Medulla oblongata (tissue), 1 donor: ENCODE results near the gene PRDX1.
"Not testable (repeated sequence)": the region's sequence is repeated elsewhere in the genome, so short reads cannot be mapped to it uniquely, and the experiment has no call there.

Experiments used
- DNase-seq: peaks from one replicate; pipeline ENCODE4 v3.0.0-alpha.2; 2015; ENCODE audit errors: extremely low spot score

The PRDX1 gene

DNA sequence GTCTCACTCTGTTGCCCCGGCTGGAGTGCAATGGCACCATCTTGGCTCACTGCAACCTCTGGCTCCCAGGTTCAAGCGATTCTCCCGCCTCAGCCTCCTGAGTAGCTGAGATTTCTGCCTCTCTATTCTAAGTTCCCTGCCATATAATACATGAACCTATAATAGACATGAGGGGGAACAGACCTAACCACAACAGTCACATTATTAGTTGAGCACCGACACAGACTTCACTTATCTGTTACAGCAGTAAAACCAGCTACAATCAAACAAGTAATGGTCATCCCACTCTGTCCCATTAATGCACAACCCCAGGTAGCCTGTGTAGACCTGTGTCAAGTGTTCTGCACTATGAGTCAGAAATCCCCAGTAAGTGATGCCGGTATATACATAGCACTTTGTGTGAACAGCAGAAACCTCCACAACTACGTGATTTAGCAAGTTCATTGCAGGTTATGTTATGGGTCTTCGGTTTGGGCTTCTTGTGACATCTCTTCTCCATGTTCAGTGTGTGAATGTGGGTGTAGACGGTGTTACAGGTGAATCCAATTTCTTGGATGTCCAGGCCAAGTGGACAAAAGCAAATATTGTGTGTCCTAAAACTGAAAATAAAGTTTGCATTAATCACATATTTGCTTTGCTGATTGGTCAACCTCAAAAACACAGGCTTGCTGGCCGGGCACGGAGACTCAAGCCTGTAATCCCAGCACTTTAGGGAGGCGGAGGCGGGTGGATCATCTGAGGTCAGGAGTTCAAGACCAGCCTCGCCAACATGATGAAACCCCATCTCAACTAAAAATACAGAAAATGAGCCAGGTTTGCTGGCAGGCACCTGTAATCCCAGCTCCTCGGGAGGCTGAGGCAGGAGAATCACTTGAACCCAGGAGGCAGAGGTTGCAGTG lies 18.0 kb downstream of the PRDX1 start:
- DNase-seq: no peak

DNA sequence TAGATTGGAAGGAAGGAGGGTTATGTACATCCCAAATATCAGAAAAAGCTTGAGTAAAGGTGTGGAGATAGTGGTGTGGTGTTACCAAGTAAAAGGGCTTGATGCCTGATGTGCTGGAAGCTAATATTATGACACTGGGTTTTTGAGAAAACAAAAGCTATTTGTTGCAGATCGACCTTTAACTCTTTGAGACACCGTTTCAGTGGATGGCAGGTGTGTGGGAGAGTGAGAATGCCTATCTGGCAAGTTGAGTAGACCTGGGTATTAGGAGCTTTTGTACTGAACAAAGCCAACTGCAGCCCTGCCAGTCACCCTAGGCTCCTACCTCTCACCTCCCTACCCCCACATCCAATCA lies 20.2 kb downstream of the PRDX1 start:
- DNase-seq: no peak

DNA sequence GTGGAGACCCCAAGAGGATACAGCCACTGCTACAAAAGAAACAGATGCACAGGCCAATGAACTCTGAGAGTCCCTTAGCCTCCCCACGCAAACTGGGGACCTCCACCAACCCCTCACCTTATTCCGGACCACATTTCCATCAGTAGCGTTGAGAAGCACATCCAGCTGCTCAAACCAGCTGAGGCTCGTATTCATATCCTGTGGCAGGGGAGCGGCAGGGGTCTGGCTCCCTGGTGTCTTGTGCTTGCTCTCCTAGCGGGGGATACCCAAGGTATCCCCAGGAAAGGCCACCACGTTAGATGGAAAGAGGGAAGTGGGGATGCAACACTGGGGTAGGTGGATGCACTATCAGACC lies 22.3 kb downstream of the PRDX1 start:
- no peak for DNase-seq

DNA sequence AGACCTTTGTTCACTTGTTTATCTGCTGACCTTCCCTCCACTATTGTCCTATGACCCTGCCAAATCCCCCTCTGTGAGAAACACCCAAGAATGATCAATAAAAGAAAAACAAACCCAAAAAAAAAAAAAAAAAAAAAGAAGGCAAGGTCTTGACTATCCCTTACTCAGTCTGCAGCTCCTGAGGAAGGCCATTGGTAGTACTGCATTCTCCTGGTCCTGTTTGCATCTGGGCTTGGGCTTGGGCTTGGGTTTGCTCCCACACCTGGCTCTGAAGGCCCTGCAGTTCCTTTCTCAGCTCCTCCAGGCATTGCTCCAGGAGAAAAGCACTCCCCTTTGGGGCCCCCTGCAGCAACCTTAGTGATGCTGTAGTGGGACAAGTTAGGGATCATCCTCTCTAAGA lies 23.4 kb downstream of the PRDX1 start:
- DNase-seq: no peak

DNA sequence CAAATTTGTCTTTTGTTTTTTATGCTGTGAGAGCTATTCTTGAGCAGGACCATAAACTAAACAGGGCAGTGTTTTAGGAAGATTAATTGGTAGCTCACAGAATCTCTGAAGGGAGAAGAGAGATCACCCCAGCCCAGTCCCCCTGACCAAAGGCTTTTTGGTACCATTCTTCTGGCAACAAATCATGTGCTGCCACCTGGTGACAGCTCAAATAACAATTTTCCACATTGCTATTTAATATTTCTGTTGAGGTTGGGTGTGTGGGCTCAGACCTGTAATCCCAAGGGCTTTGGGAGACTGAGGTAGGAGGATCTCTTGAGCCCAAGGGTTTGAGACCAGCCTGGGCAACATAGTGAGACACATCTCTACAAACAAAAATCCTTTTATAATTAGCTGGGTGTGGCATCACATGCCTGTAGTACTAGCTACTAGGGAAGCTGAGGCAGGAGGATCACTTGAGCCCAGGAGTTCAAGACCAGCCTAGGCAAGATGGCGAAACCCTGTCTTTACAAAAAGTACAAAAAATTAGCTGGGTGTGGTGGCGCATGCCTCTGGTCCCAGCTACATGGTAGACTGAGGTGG lies 28.5 kb downstream of the PRDX1 start:
- DNase-seq: peak; percentile 85

DNA sequence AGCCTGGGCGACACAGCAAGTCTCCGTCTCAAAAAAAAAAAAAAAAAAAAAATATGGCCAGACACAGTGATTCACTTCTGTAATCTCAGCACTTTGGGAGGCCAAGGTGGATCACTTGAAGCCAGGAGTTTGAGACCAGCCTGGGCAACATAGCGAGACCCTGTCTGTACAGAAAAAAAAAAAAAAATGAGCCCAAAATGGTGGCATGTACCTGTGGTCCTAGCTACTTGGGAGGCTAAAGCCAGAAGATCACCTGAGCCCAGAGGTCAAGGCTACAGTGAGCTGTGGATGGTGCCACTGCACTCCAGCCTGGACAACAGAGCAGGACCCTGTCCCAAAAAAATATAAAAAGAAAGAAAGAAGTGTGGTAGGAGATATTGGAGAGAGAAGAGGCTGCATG lies 29.0 kb downstream of the PRDX1 start:
- no peak for DNase-seq

DNA sequence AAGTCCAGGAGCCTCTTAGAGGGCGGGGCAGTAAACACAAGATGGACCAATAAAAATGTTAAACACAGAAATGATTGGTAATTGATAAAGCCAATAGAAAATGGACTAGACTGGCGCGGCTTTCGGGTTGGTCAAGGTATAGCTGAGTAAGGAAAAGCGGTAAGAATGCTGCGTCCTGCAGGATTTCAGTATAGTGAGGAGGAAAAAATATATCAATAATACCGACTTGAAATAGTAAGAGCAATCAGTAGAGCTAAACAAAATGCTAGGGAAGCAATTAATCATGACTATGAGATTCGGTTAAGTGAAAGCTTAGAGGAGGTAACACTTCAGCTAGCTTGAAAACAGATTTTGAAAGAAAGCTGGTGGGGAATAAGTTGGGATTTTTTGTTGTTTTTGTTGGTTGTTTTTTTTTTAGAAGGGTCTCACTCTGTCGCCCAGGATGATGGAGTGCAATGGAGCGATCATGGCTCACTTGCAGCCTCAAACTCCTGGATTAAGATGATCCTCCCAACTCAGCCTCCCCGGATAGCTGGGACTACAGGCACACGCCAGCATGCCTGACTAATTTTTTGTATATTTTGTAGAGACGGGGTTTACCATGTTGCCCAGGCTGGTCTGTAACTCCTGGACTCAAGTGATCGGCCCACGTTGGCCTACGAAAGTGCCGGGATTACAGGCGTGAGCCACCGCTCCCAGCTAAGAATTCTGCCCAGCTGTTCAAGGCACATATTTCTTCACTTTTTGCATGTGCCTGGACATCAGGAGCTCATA lies 30.0 kb downstream of the PRDX1 start:
- DNase-seq: no peak

DNA sequence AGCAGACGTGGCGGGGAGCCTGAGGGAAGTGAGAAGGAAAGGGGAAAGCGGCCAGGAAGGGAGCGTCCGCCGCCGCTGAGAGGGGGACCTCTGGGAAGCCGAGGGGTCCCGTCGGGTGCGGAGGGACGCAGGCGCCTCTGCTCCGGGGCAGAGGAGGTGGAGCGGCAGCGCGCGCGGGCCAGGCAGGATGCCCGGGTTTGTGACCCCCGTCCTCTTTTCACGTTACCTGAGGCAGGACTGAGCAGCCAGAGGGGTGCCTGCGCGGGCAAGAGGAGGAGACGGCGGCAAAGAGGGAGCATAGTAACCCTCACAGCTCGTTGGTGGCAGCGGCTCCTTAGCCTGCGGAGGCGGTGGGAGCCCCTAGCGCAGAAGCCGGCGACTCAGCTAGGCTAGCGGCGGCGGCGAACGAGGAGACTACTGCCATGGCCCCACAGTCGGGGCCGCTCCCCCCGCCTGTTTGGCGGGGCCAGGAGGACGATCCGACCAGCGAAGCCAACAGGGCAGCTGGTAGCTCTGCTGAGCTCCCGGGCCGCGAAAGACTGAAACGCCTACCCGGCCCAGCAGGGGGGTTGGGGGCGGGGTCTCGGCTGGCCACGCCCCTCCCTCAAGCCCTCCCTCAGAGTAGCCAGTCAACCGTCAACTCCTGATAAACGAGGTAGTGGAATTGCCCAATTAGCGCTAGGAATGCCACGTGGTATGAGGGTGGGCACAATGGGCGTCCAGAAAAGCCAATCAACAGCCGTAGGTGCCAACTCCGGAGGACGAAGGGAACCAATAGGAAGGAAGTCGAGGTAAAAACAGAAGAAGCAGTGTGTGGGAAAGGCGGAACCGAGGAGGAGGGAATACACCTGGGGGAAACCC lies 30.8 kb downstream of the PRDX1 start, which contains the start of gene TESK2:
Gene TESK2, minus strand, starts transcription at position 538 of the 861 bp plus-strand sequence. CDS start 33,378 bp downstream, outside the sequence.
- DNase-seq: peak; percentile 100

DNA sequence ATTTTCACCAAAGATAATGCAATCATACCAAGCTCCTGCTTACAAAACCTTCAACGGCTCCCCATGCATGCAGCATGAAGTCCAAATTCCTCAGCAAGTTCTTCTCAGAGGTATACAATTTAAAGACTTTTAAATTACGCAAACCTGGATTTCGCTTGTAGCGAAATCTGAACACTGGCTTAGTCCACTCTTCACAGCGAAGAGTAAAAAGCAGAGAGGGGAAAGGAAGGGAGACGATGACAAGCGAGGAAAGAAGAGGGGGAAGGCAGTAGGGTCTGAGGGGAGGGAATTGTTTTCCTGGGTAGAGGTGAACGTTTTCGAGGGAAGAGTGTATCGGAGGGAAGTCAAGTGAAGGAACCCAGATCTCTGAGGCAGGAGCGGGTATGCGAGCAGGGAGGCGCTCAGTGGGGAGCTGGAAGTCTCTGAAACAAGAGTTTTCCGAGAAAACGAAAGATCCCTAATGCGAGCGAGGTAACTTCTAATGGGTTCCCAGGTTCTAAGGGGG lies 31.5 kb downstream of the PRDX1 start:
- DNase-seq: no peak

DNA sequence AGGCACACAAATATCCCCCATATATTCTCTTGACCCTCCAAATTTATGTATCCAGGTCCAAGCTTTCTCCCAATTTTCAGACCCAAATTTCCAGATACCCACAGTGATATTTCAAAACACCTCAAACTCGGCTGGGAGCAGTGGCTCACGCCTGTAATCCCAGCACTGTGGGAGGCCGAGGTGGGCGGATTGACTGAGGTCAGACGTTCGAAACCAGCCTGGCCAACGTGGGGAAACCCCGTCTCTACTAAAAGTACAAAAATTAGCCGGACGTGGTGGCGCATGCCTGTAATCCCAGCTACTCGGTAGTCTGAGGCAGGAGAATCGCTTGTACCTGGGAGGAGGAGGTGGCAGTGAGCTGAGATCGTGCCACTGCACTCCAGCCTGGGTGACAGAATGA lies 32.3 kb downstream of the PRDX1 start:
- not testable (repeated sequence) for DNase-seq

DNA sequence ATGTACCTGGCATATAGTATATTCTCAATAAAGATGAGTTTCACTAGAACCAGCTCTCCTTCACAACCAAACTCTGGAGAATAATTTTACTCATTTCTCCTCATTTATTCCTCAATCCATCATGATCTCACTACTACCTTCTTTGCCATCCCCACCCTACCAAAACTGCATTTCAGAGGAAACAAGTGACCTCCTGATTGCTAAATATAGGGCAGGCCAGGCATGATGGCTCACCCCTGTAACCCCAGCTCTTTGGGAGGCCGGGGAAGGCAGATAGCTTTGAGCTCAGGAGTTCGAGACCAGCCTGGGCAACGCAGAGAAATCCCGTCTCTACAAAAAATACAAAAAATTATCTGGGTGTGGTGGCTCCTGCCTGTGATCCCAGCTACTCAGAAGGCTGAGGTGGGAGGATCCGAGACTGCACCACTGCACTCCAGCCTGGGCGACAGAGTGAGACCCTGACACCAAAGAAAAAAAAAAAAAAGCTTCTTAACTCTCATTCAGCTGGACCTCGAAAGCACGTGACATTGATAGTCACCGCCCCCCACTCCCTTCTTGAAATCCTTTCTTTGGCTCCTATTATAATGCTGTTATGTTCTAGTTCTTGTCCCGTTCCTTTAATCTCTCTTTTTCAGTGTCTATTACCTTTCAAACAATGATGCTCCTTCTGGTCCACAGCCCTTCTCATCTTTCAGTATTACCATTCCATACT lies 32.9 kb downstream of the PRDX1 start:
- no peak for DNase-seq

DNA sequence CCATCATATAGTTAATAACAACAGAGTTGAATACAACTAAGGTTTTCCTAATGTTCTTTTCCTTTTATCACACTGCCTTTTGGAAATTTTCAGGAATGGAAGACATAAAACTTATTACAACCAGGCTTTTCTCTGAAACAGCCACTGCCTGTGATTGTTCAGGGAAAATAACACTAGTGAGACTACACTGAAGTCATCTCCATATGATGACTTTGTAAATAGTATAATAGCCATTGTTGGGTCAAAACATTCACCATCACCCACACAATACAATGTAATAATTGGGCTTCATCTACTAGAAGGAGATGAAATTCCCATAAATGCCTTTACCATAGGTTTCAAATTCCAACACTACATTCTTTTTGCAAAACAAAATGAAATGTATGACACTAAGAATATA lies 35.7 kb downstream of the PRDX1 start:
- DNase-seq: peak; percentile 60

DNA sequence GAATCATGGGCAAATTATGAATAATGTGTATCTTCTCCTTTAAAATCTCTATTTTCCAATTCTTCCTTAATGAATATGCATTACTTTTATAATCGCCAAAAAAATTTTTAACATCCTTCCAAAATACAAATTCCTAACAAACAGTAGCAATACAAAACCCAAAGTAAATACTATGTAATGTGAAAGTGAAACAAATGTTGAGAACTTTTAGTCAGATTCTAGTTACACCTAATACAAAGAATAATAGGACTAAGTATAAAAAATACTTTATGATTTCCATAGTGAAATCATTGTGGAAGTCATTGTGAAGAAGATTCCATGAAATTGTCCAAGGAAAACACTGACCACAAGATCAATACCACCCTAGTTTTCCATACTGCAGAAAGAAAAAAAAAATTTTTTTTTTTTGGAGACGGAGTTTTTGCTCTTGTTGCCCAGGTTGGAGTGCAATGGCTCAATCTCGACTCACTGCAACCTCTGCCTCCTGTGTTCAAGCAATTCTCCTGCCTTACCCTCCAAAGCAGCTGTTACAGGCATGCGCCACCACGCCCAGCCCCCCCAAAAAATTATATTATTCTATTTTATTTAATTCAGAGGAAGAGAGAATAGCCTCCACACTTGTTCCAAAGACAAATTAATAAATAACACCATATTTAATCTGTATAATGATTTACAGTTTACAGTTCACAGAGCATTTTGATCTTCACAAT lies 42.5 kb downstream of the PRDX1 start:
- no peak for DNase-seq

DNA sequence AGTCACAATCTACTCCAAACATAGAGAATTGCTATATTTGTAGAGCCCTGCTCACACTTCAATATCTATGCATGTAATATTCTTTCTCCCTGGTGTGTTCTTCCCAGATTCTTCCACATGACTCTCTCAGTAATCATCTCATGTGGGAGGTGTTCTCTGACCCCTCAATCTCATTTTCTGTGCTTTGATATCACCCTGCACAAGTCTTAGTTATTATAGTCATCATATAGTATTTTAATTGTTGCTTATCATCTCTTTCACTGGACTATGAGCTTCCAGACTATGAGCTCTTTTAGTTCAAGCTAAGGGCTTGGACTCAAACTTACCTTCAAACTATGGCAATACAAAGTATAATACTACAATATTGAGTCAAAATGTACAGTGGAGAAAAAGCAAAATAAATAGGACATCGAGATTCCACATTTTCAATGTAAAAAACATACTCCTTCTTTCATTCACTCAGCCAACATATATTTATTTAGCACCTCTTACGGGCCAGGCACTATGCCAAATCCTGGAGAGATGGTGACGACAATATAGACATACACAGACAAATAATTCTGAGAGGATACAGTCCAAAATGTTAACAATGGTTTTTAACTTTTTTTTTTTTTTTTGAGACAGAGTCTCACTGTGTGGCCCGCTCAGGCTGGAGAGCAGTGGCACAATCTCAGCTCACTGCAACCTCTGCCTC lies 43.4 kb downstream of the PRDX1 start:
- no peak for DNase-seq

DNA sequence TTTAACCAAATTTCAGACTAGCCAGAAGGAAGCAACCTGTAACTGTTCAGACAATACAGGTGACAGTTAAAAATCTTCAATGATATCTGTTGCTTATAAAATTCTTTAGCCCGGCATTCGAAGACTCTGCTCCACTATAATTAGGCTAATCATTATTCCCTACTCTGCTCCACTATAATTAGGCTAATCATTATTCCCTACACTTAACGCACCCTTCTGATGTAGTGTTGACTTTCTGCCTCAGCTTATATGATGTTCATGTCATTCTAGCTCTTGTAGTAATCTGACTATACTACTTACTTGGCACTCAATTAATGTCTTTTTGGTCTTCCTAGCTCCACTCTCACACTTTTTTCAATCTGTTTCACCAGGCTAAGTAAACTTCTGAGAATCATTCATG lies 44.0 kb downstream of the PRDX1 start:
- no peak for DNase-seq

DNA sequence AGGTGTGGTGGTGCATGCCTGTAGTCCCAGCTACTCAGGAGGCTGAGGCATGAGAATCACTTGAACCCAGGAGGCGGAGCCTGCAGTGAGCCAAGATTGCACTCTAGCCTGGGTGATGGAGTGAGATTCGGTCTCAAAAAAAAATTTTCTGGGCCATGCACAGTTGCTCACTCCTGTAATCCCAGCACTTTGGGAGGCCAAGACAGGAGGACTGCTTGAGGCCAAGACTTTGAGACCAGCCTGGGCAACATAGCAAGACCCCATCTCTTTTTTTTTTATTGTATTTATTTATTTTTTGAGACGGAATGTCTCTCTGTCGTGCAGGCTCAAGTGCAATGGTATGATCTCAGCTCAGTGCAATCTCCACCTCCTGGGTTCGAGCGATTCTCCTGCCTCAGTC lies 47.5 kb downstream of the PRDX1 start:
- DNase-seq: not testable (repeated sequence)

DNA sequence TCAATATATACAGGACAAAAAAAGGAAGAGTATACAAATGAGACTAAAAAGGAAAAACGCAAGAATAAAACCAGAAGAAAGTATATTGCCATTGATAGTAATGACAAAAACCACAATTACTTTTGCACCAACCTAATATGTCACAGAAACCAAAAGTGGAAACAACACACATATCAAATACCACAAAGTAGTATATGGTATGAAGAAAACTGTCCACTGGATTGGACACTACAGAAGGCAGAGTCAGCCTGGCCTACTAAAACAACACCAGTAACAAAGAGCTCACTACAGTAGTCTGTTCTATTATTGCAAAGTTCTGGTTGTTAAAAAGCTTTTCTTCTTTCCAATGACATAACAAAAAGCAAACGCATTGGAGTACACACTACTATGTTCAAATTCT lies 48.4 kb downstream of the PRDX1 start:
- DNase-seq: no peak

DNA sequence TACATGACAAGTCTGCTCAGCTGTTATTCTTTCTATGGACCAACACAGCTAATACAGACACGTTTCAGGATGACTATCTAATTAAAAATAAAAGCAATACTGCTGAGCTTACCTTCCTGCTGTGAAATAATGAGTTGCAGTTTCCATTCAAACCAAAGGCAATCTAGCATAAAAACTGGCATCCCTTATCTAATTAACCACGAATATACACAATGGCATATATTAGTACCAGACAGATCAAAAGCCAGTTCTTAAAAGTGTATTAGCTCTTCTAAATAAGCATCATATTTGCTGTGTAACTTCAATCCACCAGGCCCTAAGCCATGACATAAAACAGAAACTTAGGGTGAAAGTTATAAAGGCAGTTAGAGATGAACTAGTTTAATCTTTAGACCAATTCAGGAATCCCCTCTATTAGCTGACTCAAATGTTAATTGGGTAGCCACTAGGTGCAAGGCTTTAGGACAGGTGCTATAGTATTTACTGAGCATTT lies 51.3 kb downstream of the PRDX1 start:
- no peak for DNase-seq

DNA sequence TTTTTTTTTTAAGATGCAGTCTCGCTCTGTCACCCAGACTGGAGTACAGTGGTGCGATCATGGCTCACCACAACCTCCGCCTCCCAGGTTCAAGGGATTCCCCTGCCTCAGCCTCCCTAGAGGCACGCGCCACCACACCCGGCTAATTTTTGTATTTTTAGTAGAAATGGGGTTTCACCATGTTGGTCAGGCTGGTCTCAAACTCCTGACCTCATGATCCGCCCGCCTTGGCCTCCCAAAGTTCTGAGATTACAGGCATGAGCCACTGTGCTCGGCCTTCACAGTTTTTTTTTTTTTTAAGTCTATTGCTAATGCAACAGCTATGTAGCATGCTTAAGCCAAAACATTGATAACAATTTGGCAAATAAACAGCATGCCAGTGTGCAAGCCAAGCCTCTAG lies 54.3 kb downstream of the PRDX1 start:
- DNase-seq: not testable (repeated sequence)
